ENCODE measurements around the gene MTHFD1L.

- TF ChIP-seq GATA3 (IDR thresholded peaks at IDR 0.05; ENCODE audit: borderline replicate concordance) = no peak
- TF ChIP-seq NFE2L2 (conservative IDR thresholded peaks at IDR 0.05; ENCODE audit: low read length) = no peak
- TF ChIP-seq TP53 (CRISPR knock-in tag; IDR thresholded peaks at IDR 0.05) = no peak
- no peak for TF ChIP-seq CTCF (IDR thresholded peaks at IDR 0.05)
- no peak for TF ChIP-seq REST (IDR thresholded peaks at IDR 0.05)
Observed at GRCh38 chr6:150857945-150858308, 7.6 kb upstream of the MTHFD1L start.
